ENCODE measurements around the gene OPCML.

Gene OPCML

GRCh38 chr11:133014337-133014736 lies 518.0 kb downstream of the OPCML start:
- H3K27me3 Mint-ChIP-seq (ENCODE audit: low read depth): no peaks in the 10 kb centered on the region
- H3K36me3 Mint-ChIP-seq (ENCODE audit: low read depth): no peaks in the 10 kb centered on the region
- H3K27ac Mint-ChIP-seq: no peak overlapping the region
- no peaks in the 10 kb centered on the region for H3K9me3 Mint-ChIP-seq
- H3K4me3 Mint-ChIP-seq: no peak overlapping the region
- H3K4me1 Mint-ChIP-seq (ENCODE audit: low read depth): no peaks in the 10 kb centered on the region
- DNase-seq (ENCODE audit: low spot score): no peak

GRCh38 chr11:133012803-133013202 lies 519.5 kb downstream of the OPCML start:
- Mint-ChIP-seq H3K27me3 (ENCODE audit: low read depth) (no peaks in the 10 kb centered on the region), H3K36me3 (ENCODE audit: low read depth) (no peaks in the 10 kb centered on the region), H3K4me1 (ENCODE audit: low read depth) (no peaks in the 10 kb centered on the region), H3K9me3 (no peaks in the 10 kb centered on the region), H3K4me3 (no peak overlapping the region), H3K27ac (no peak overlapping the region)
- DNase-seq (ENCODE audit: low spot score): no peak

GRCh38 chr11:133011604-133012003 lies 520.7 kb downstream of the OPCML start:
- no peaks in the 10 kb centered on the region for H3K9me3 Mint-ChIP-seq
- H3K27me3 Mint-ChIP-seq (ENCODE audit: low read depth): no peaks in the 10 kb centered on the region

DNA sequence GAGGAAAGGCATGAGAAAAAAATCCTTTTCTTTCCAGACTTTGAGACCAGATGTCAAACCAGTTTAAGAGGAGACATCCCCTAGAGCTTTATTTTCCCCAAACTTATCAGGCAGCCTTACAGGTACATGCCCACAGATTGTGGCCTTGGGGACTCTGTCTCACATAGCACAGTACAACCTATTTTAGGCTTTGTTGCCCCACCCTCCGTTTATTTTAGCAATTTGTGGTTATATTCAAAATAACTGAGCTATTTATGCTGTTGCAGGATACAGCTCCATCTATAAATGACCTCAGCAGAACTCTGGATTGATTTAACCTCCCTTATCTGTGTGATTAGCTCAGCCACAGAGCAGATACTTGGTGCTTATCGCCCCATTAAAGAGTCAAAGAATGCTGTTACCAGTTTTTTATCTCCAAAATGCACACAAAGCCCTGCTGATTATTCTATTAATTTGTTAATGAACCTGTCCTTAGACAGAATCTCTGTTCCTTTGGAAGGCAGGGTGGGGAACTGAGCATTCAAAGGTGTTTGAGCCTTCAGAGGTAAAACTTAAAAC lies 525.2 kb downstream of the OPCML start:
- no peak overlapping the region for H3K4me3 Mint-ChIP-seq
- DNase-seq (ENCODE audit: low spot score): no peak
- no peaks in the 10 kb centered on the region for H3K27me3 Mint-ChIP-seq (ENCODE audit: low read depth)
- H3K4me1 Mint-ChIP-seq (ENCODE audit: low read depth): no peaks in the 10 kb centered on the region
- no peak overlapping the region for H3K27ac Mint-ChIP-seq
- no peaks in the 10 kb centered on the region for H3K9me3 Mint-ChIP-seq
- no peaks in the 10 kb centered on the region for H3K36me3 Mint-ChIP-seq (ENCODE audit: low read depth)

More at GRCh38 chr11:133011604-133012003, 520.7 kb downstream of the OPCML start:
- DNase-seq (ENCODE audit: low spot score): no peak
- no peaks in the 10 kb centered on the region for H3K4me1 Mint-ChIP-seq (ENCODE audit: low read depth)
- no peaks in the 10 kb centered on the region for H3K36me3 Mint-ChIP-seq (ENCODE audit: low read depth)
- no peak overlapping the region for H3K27ac Mint-ChIP-seq
- no peak overlapping the region for H3K4me3 Mint-ChIP-seq

DNA sequence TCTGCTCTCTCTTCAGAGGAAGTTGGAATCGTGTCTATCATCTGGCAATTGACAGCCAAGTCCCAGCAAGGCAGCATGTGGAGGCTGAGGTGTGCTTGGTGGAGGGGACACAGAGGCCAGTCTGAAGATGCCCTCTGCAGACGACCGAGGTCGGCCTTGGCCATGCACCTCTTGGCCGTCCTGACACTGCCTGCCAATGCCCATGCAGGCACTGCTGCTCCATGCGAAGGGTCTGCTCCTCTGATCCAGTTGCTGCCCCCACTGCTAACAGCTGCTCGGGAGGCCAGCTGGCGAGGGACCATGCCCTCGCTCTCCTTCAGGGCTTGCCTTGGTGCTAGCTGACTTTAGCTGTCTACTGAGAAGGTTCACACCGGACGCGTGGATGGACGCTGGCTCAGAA lies 527.9 kb downstream of the OPCML start:
- Mint-ChIP-seq H3K27ac (no peak overlapping the region), H3K4me1 (ENCODE audit: low read depth) (no peaks in the 10 kb centered on the region), H3K4me3 (no peak overlapping the region), H3K36me3 (ENCODE audit: low read depth) (no peaks in the 10 kb centered on the region), H3K27me3 (ENCODE audit: low read depth) (no peaks in the 10 kb centered on the region), H3K9me3 (no peaks in the 10 kb centered on the region)
- DNase-seq (ENCODE audit: low spot score): no peak

DNA sequence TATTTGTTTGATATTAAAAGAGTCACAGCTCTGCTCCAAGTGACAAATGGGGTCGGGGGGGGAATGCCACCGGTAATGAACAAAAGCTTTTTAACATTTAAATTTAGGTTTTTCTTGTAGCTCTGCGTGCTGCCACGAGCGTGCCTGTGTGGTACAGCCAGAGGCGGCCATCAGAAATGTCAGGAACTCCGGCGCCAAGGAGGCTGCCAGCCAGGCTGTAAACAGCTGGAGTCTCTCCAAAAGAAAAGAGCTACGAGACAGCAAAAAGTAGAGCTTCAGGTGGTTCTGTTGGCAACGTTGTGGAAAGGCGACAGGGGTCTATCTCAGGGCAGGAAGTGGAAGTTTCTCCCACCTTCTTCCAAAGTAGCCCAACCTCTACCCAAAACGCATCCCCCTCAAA lies 532.8 kb downstream of the OPCML start:
- DNase-seq (ENCODE audit: low spot score): no peak
- Mint-ChIP-seq H3K36me3 (ENCODE audit: low read depth) (no peaks in the 10 kb centered on the region), H3K27ac (no peak overlapping the region), H3K4me1 (ENCODE audit: low read depth) (no peaks in the 10 kb centered on the region), H3K9me3 (no peaks in the 10 kb centered on the region), H3K27me3 (ENCODE audit: low read depth) (peaks cover 4% of the 10 kb centered on the region), H3K4me3 (no peak overlapping the region)

DNA sequence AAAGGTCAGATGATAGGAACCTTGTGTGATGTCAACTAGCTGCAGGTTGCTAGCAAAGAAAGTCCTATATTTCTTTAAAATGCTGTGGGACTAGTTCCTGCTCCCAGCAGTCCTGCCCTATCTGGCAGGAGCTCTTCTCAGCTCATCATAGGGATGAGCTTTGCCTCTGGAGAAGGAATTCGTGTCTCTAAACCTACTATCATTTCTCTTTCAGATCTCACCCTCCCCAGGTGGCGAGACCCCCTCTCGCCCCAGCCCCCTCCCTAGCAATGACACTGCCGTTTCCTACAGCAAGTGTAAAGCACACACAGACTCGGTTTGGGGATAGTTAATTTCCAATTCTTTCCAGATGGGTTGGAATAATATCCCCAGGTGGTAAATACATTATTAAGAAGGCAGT lies 533.3 kb downstream of the OPCML start:
- peaks cover 5% of the 10 kb centered on the region for H3K27me3 Mint-ChIP-seq (ENCODE audit: low read depth)
- no peaks in the 10 kb centered on the region for H3K4me1 Mint-ChIP-seq (ENCODE audit: low read depth)
- DNase-seq (ENCODE audit: low spot score): no peak
- H3K9me3 Mint-ChIP-seq: no peaks in the 10 kb centered on the region
- no peak overlapping the region for H3K27ac Mint-ChIP-seq
- no peaks in the 10 kb centered on the region for H3K36me3 Mint-ChIP-seq (ENCODE audit: low read depth)
- no peak overlapping the region for H3K4me3 Mint-ChIP-seq

GRCh38 chr11:132997396-132997795 lies 534.9 kb downstream of the OPCML start:
- Mint-ChIP-seq H3K4me1 (ENCODE audit: low read depth) (no peaks in the 10 kb centered on the region), H3K9me3 (no peaks in the 10 kb centered on the region), H3K27ac (no peak overlapping the region), H3K27me3 (ENCODE audit: low read depth) (peaks cover 5% of the 10 kb centered on the region), H3K4me3 (no peak overlapping the region), H3K36me3 (ENCODE audit: low read depth) (no peaks in the 10 kb centered on the region)
- no peak for DNase-seq (ENCODE audit: low spot score)

DNA sequence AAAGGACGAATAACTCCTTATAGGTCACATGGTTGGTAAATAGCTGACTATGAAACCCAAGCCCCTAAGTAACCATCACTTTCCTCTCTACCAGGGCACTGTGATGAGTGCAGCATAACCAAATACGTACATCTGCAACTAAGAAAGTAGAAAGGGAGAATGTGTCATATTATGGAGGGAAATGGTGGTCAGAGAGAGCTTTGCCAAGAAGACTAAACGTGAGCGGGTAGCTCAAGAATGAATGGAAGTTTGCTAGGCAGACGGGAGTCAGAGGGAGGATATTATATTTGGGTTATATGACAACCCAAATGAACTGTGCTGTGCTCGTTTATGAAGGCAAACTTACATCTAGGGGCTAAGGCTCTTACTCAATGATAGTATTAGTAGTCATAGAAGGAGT lies 537.3 kb downstream of the OPCML start:
- Mint-ChIP-seq H3K27me3 (ENCODE audit: low read depth) (peaks cover 5% of the 10 kb centered on the region), H3K27ac (no peak overlapping the region), H3K4me1 (ENCODE audit: low read depth) (no peaks in the 10 kb centered on the region)

GRCh38 chr11:132993991-132994502 lies 538.3 kb downstream of the OPCML start:
- Mint-ChIP-seq H3K36me3 (ENCODE audit: low read depth) (no peaks in the 10 kb centered on the region), H3K4me1 (ENCODE audit: low read depth) (no peaks in the 10 kb centered on the region), H3K4me3 (no peak overlapping the region), H3K27me3 (ENCODE audit: low read depth) (peaks cover 5% of the 10 kb centered on the region), H3K9me3 (no peaks in the 10 kb centered on the region), H3K27ac (no peak overlapping the region)
- no peak for DNase-seq (ENCODE audit: low spot score)

More for the DNA sequence above, 537.3 kb downstream of the OPCML start:
- no peak for DNase-seq (ENCODE audit: low spot score)
- Mint-ChIP-seq H3K4me3 (no peak overlapping the region), H3K9me3 (no peaks in the 10 kb centered on the region), H3K36me3 (ENCODE audit: low read depth) (no peaks in the 10 kb centered on the region)

DNA sequence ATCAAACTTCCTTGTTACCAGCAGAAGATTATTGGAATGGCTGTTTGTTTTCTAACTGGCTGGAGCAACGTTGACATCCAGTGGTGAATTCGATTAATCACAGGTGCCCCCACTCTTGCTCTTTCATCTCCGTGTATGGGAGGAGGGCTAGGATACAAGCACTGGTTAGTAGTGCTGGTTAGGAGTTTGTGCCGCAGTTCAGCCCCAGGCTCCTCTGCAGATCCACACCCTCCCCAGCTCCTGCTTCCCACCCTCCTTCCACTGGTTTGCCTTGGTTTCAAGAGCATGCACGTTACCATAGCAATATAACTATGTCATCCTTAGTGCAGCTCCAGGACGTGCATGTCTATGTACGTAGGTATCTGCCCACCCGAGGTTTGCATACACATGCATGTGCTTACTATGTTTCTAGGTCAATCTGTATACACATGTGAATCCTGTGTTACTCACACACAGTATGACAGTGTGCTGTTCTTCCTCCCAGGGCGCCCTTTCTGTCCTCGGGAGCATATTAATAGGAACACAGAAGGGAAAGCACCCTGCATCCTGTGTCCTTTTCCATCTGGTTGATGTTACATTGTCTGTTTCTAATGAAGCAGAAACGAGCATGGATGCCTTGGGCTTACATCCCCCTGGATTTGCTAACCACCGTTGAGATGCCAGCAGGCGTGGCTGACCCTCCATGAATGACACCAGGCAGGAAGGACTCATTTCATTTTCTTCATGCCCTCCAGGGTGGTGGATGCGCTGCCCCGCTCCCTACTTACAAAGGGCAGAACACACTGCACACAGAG lies 539.3 kb downstream of the OPCML start:
- no peaks in the 10 kb centered on the region for H3K36me3 Mint-ChIP-seq (ENCODE audit: low read depth)
- DNase-seq (ENCODE audit: low spot score): no peak
- no peaks in the 10 kb centered on the region for H3K9me3 Mint-ChIP-seq
- peaks cover 5% of the 10 kb centered on the region for H3K27me3 Mint-ChIP-seq (ENCODE audit: low read depth)
- no peak overlapping the region for H3K4me3 Mint-ChIP-seq
- no peak overlapping the region for H3K27ac Mint-ChIP-seq
- no peaks in the 10 kb centered on the region for H3K4me1 Mint-ChIP-seq (ENCODE audit: low read depth)

DNA sequence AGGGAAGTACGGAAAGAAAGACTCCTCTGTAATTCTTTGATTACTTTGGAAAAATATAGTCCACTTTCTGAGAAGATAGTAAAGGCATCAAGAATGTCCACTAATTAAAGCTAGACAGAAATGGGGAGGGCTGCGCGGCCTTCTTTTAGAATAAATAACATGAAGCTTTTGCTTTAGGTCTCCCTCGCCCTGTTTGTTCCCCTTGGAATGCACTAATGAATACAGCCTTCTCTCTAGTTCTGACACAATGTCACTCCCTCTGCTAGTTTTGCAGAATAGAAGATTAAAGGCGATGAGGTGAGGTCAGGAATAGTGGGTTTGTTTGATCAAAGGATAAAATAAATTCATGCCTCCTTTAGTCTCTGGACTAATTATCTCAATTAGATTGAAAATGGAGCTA lies 543.9 kb downstream of the OPCML start:
- DNase-seq (ENCODE audit: low spot score): no peak
- Mint-ChIP-seq H3K4me3 (no peak overlapping the region), H3K4me1 (ENCODE audit: low read depth) (no peaks in the 10 kb centered on the region), H3K27ac (no peak overlapping the region), H3K36me3 (ENCODE audit: low read depth) (no peaks in the 10 kb centered on the region), H3K27me3 (ENCODE audit: low read depth) (no peaks in the 10 kb centered on the region), H3K9me3 (no peaks in the 10 kb centered on the region)

- H3K4me1 Mint-ChIP-seq (ENCODE audit: low read depth): no peaks in the 10 kb centered on the region
- H3K36me3 Mint-ChIP-seq (ENCODE audit: low read depth): no peaks in the 10 kb centered on the region
- H3K4me3 Mint-ChIP-seq: no peak overlapping the region
- H3K9me3 Mint-ChIP-seq: no peaks in the 10 kb centered on the region
- H3K27ac Mint-ChIP-seq: no peak overlapping the region
- H3K27me3 Mint-ChIP-seq (ENCODE audit: low read depth): no peaks in the 10 kb centered on the region
- no peak for DNase-seq (ENCODE audit: low spot score)
Observed at GRCh38 chr11:132987936-132988335, 544.4 kb downstream of the OPCML start.

GRCh38 chr11:132983641-132983978 lies 548.7 kb downstream of the OPCML start:
- no peaks in the 10 kb centered on the region for H3K9me3 Mint-ChIP-seq
- H3K27me3 Mint-ChIP-seq (ENCODE audit: low read depth): no peaks in the 10 kb centered on the region
- DNase-seq (ENCODE audit: low spot score): no peak
- no peaks in the 10 kb centered on the region for H3K4me1 Mint-ChIP-seq (ENCODE audit: low read depth)
- no peaks in the 10 kb centered on the region for H3K36me3 Mint-ChIP-seq (ENCODE audit: low read depth)
- no peak overlapping the region for H3K27ac Mint-ChIP-seq
- no peak overlapping the region for H3K4me3 Mint-ChIP-seq
